LNCaP clone FGC (cell line): ENCODE measurements around the gene ELN.
A peak's percentile ranks its signal among the peaks of the same experiment; 100 is the strongest.

Experiments
- DNase-seq: peaks from one replicate; pipeline ENCODE4 v3.0.0-alpha.2; 2011; ENCODE audit warnings: low read depth
- H3K4me3 ChIP-seq: 2 replicates; pipeline ENCODE4 v1.5.1; 2011; ENCODE audit warnings: mild to moderate bottlenecking, low read depth, low read length, control low read depth
- TF ChIP-seq, protein P1 (sequence below): IDR thresholded peaks from 2 replicates; pipeline ENCODE4 v1.5.1; 2012; ENCODE audit warnings: mild to moderate bottlenecking; ENCODE audit not compliant: control insufficient read depth, insufficient read depth; ENCODE audit errors: extremely low read depth

Gene ELN

DNA sequence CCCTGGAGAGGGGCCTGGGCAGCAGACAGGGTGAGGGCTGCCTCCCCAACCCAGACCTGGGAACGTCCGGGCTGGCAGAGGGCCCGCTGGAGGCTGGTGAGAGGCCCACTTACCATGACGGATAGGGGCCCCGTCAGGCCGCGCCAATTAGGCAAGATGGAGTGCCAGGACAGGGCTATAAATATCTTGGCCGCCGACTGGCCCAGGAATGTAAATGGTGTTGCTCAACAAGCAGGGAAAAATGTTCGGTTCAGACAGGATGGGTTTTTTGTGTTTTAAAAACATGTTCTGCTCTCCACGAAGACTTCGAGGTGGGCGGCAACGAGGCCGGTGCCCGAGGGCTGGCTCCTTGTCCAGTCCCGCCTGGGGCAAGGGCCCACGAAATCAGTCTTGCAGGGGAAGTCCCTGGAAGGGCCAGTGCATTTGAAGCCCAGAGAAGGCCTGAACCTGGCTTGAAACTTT is 35.8 kb upstream of the ELN start:
- TF ChIP-seq, protein P1, sequence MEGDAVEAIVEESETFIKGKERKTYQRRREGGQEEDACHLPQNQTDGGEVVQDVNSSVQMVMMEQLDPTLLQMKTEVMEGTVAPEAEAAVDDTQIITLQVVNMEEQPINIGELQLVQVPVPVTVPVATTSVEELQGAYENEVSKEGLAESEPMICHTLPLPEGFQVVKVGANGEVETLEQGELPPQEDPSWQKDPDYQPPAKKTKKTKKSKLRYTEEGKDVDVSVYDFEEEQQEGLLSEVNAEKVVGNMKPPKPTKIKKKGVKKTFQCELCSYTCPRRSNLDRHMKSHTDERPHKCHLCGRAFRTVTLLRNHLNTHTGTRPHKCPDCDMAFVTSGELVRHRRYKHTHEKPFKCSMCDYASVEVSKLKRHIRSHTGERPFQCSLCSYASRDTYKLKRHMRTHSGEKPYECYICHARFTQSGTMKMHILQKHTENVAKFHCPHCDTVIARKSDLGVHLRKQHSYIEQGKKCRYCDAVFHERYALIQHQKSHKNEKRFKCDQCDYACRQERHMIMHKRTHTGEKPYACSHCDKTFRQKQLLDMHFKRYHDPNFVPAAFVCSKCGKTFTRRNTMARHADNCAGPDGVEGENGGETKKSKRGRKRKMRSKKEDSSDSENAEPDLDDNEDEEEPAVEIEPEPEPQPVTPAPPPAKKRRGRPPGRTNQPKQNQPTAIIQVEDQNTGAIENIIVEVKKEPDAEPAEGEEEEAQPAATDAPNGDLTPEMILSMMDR, result no peak

DNA sequence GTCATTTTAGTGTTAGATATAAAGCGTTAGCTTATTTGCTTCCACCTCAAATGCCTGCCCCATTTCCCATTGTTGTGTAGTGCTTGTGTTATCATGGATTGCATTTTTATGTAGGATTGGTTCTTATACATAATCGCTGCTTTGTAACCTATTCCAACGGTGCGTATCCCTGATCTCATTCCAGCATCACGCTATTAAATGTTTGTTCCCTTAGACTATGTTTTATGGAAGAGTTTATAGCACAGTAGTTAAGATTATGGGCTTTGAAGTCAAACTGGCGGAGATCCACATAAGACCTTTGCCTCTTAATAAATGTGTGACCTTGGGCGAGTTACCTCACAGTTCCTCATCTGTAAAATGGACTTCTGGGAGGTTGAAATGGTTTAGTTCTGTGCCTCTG is 34.0 kb upstream of the ELN start:
- H3K4me3 ChIP-seq, result no peak overlapping the region
- TF ChIP-seq, protein P1, result no peak
- DNase-seq, result peak; percentile 63

More for the DNA sequence above, 35.8 kb upstream of the ELN start:
- DNase-seq, result no peak
- no peak overlapping the region for H3K4me3 ChIP-seq

DNA sequence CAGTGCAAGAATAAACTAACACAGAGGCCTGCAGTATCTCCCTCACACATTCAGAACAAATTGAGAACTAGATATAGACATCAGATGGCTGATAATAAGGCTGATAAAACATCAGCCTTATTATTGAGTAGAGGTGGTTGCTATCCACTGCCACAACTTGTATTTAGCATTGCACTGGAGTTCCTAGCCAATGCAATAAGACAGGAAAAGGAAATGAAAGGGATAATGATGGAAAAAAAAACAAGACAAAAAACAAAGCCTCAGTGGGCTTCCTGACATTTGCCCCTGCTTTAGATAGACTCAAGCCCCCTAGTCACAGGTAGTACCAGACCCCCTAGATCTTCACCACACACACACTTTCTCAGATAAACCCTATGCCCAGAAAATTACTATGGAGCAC is 33.2 kb upstream of the ELN start:
- TF ChIP-seq, protein P1, result no peak
- no peak overlapping the region for H3K4me3 ChIP-seq
- DNase-seq, result no peak

DNA sequence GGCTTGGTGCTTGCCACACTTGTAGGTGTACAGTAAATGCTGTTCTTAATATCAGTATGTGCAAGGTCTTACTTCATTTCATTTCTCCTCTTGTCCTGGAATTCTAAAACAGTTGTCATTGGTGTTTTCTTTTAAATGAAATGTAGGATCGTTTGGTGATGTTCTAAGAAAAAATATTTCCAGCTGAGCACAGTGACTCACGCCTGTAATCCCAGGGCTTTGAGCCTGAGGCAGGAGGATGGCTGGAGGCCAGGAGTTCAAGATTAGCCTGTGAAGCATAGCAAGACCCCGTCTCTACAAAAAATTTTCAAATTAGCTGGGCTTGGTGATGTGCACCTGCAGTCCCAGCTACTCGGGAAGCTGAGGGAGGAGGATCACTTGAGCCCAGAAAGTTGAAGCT is 32.6 kb upstream of the ELN start:
- no peak overlapping the region for H3K4me3 ChIP-seq
- DNase-seq, result no peak
- TF ChIP-seq, protein P1, result no peak

DNA sequence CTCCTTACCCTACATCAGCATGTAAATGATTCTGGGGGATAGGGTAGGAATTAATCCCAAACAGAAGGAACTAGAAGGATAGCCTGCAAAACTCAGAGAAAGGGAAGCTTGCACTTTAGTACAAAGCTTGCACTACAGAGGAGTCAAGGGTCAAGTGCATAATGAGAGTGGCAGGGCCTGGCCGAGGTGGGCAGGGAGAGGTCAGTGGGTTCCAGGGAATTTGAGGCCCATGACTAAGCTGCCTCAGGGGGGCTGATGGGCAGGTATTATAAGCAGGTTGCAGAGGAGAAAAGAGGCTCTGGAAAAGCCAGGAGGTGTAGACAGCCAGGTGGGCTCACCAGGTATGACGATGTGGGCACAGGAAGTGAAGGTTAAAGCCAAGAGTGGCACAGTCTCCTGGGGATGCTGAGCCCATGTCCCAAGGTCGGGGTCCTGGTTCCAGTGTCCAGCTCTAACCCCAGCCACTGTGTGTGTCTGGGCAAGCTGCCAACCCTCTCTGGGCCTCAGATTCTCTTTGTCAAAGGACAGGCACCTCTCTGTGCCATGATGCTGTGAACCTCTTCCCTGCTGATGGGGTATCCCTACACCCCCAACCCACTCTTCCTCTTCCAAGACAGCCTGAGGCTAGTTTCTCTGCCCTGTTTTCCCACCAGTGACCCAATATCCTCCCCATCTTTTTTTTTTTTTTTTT is 32.0 kb upstream of the ELN start:
- no peak for DNase-seq
- TF ChIP-seq, protein P1, result no peak
- no peak overlapping the region for H3K4me3 ChIP-seq

DNA sequence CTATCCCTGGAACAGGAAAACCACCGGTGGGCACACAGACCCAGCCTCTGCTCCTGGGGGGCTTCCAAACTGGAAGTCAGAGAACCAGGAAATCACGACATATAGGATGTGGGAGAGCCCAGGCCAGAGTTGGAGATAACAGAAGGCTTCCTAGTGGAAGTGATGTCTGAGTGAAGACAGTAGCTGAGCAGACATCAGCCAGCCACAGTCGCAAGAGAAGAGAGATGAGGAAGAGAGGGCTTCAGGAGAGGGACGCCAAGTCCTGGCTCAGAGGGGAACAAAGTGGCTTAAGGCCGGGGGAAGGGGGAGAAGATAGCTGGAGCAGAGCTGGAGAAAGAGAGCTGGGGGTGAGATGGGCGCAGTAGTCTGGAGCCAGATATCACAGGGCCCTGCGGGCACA is 30.9 kb upstream of the ELN start:
- no peak for DNase-seq
- H3K4me3 ChIP-seq, result no peak overlapping the region
- TF ChIP-seq, protein P1, result no peak
